GM23338 (cell line): ENCODE data around the gene ZNF565.

Source experiments
- CTCF ChIP-seq, 2 experiments: fragments of 200-600 bp in 1 of 2; sonication (generic) in 1 of 2; conservative IDR thresholded peaks; 2 replicates each; pipeline versions ENCODE4 v1.5.1 to v1.6.1; 2016 to 2017; ENCODE audit warnings: antibody characterized with exemption in 2 of 2, low read depth in 2 of 2, mild to moderate bottlenecking in 2 of 2, moderate library complexity in 1 of 2
- ZNF331 ChIP-seq: fragments of 250-450 bp; sonication (Bioruptor Pico); IDR thresholded peaks from 2 replicates; pipeline ENCODE4 v1.5.0; 2020; ENCODE audit warnings: low read depth, mild to moderate bottlenecking, moderate library complexity

DNA sequence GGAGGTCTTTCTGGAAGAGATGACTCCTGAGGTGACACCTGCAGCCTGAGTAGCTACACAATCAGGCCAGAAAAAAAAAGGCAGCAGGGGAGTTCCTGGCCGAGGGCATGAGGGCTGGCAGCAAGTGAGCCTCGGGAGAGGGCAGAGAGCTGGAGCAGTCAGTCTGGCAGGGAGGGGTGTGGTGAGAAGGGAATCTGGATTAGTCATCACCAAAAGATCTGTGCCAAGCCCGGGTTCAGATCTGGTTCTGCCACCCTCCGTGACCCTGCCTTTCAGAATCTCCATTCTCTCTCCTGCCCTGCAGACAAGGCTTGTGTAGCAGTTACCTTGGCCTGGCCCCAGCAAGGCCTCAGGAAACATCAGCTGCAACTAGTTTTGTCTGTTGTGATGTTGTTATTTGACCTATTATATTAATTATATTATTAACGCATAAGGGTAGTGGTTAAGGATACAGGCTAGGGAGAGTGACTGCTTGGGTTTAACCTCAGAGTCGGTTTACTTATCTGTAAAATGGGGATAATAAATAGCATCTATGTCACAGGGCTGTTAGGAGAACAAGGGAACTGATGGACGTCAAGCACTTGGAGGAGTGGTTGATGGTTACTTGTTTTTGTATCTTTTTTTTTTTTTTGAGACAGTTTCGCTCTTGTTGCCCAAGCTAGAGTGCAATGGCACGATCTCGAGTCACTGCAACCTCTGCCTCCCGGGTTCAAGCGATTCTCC lies 77.3 kb downstream of the ZNF565 start:
- TF ChIP-seq CTCF (conservative IDR thresholded peaks at IDR 0.05; ENCODE audit: low read depth in 2 of 2) (no peak), ZNF331 (CRISPR knock-in tag) (no peak)
